HG03575 (cell line): ENCODE data around the gene DYNLT5.
A peak's percentile ranks its signal among the peaks of the same experiment; 100 is the strongest.

Source experiments
- ATAC-seq: cut with Tn5 transposase; IDR thresholded peaks from one replicate; pipeline ENCODE4 v1.9.1; 2021; ENCODE audit not compliant: unreplicated experiment, insufficient number of reproducible peaks, low FRiP score; ENCODE audit errors: extremely low read depth

Gene DYNLT5

GRCh38 chr1:66745451-66745850 lies 6.8 kb upstream of the DYNLT5 start:
- ATAC-seq: no peak

GRCh38 chr1:66747501-66747900 lies 4.8 kb upstream of the DYNLT5 start:
- ATAC-seq: no peak

GRCh38 chr1:66750577-66750976 lies 1.7 kb upstream of the DYNLT5 start:
- no peak for ATAC-seq

GRCh38 chr1:66751160-66751559 lies 1.1 kb upstream of the DYNLT5 start:
- ATAC-seq: no peak

GRCh38 chr1:66752671-66753371 lies 562 bp downstream of the DYNLT5 start:
- ATAC-seq: no peak

- ATAC-seq: no peak
Observed at GRCh38 chr1:66757722-66758240, 5.5 kb downstream of the DYNLT5 start.

- peak; percentile 100 for ATAC-seq
Observed at GRCh38 chr1:66758241-66758755, 6.0 kb downstream of the DYNLT5 start.

- no peak for ATAC-seq
Observed at GRCh38 chr1:66760506-66760905, 8.2 kb downstream of the DYNLT5 start.

- no peak for ATAC-seq
Observed at GRCh38 chr1:66761221-66761620, 9.0 kb downstream of the DYNLT5 start.

GRCh38 chr1:66764994-66765578 lies 12.8 kb downstream of the DYNLT5 start:
- ATAC-seq: no peak

- ATAC-seq: no peak
Observed at GRCh38 chr1:66767626-66768025, 15.4 kb downstream of the DYNLT5 start.

- ATAC-seq: no peak
Observed at GRCh38 chr1:66768965-66769364, 16.7 kb downstream of the DYNLT5 start.

- no peak for ATAC-seq
Observed at GRCh38 chr1:66769512-66770229, 17.4 kb downstream of the DYNLT5 start.

GRCh38 chr1:66770240-66770639 lies 18.0 kb downstream of the DYNLT5 start:
- no peak for ATAC-seq

GRCh38 chr1:66770694-66771093 lies 18.4 kb downstream of the DYNLT5 start:
- no peak for ATAC-seq

GRCh38 chr1:66773227-66773626 lies 21.0 kb downstream of the DYNLT5 start:
- no peak for ATAC-seq

- no peak for ATAC-seq
Observed at GRCh38 chr1:66774438-66774837, 22.2 kb downstream of the DYNLT5 start.

GRCh38 chr1:66775646-66776045 lies 23.4 kb downstream of the DYNLT5 start:
- ATAC-seq: no peak

GRCh38 chr1:66777831-66778230 lies 25.6 kb downstream of the DYNLT5 start:
- ATAC-seq: no peak

- no peak for ATAC-seq
Observed at GRCh38 chr1:66778266-66778665, 26.0 kb downstream of the DYNLT5 start.
